Peyer's patch (tissue), 4 donors: ENCODE measurements around the gene ELOVL6. TPM values are rescaled to one million over a fixed set of nuclear protein-coding genes. Genes with fewer than 3 reads are reported as not detected.
A peak's percentile ranks its signal among the peaks of the same experiment; 100 is the strongest.
"Not testable (repeated sequence)": the region's sequence is repeated elsewhere in the genome, so short reads cannot be mapped to it uniquely, and the experiment has no call there.

Experiments used
- DNase-seq, 3 donors: peaks; one replicate each; pipeline ENCODE4 v3.0.0-alpha.2; 2017 to 2019
- H3K27ac ChIP-seq, 4 donors: fragments of 200-600 bp; sonication (generic); one replicate each; pipeline ENCODE4 v1.5.1; 2016 to 2019
- H3K27me3 ChIP-seq, 2 donors: fragments of 200-600 bp; sonication (generic); one replicate each; pipeline ENCODE4 v1.5.1; 2019
- H3K36me3 ChIP-seq, 3 donors: fragments of 200-600 bp; sonication (generic); one replicate each; pipeline ENCODE4 v1.5.1; 2016 to 2019
- H3K4me1 ChIP-seq, 4 donors: fragments of 200-600 bp; sonication (generic); one replicate each; pipeline ENCODE4 v1.5.1; 2016 to 2019
- H3K4me3 ChIP-seq, 4 donors: fragments of 200-600 bp; sonication (generic); 1 replicate in 3 of 4; 2 replicates in 1 of 4; pipeline ENCODE4 v1.5.1; 2016 to 2019; ENCODE audit warnings: mild to moderate bottlenecking in 1 of 4
- H3K9me3 ChIP-seq, 4 donors: fragments of 200-600 bp; sonication (generic); one replicate each; pipeline ENCODE4 v1.5.1; 2016 to 2019; ENCODE audit warnings: mild to moderate bottlenecking in 1 of 4
- CTCF ChIP-seq, 6 experiments: fragments of 450-650 bp in 4 of 6; fragments of 200-600 bp in 2 of 6; sonication (generic) in 1 of 6; IDR thresholded peaks; one replicate each; pipeline ENCODE4 v1.5.1; 2017 to 2019; ENCODE audit warnings: antibody characterized with exemption in 6 of 6, mild to moderate bottlenecking in 3 of 6, moderate library complexity in 1 of 6
- POLR2A ChIP-seq, 2 donors: fragments of 450-650 bp; IDR thresholded peaks; one replicate each; pipeline ENCODE4 v1.5.1; 2017; ENCODE audit warnings: antibody characterized with exemption in 2 of 2, mild to moderate bottlenecking in 2 of 2, moderate library complexity in 2 of 2
- total RNA-seq, 4 donors: library from RNA; depleted of rRNA; stranded (reverse); fragments of >200 nt; gene quantifications; one replicate each; pipeline ENCODE4 v1.1.0, GENCODE V29; 2016

Gene ELOVL6
- total RNA-seq, 4 donors from 2014 or later: 3.3 to 15.5 (median 12.6) TPM

GRCh38 chr4:110164251-110164650 is 34.2 kb downstream of the ELOVL6 start:
- TF ChIP-seq POLR2A (IDR thresholded peaks at IDR 0.05): no peak
- peaks cover 0 to 11% (median 0%) of the 10 kb centered on the region in 4 donors for H3K4me1 ChIP-seq
- H3K27me3 ChIP-seq: no peaks in the 10 kb centered on the region
- H3K9me3 ChIP-seq: no peaks in the 10 kb centered on the region
- DNase-seq: no peak
- no peak overlapping the region for H3K4me3 ChIP-seq
- H3K36me3 ChIP-seq: no peaks in the 10 kb centered on the region
- no peak overlapping the region for H3K27ac ChIP-seq

GRCh38 chr4:110163327-110164069 is 34.9 kb downstream of the ELOVL6 start:
- H3K9me3 ChIP-seq: no peaks in the 10 kb centered on the region
- no peak for DNase-seq
- H3K27ac ChIP-seq: peak overlapping the region in 1 of 4 donors; percentile 17

GRCh38 chr4:110160618-110161017 is 37.8 kb downstream of the ELOVL6 start:
- Histone ChIP-seq H3K9me3 (no peaks in the 10 kb centered on the region), H3K36me3 (no peaks in the 10 kb centered on the region), H3K27me3 (no peaks in the 10 kb centered on the region), H3K4me1 (peaks cover 0 to 11% (median 0%) of the 10 kb centered on the region in 4 donors), H3K4me3 (no peak overlapping the region), H3K27ac (no peak overlapping the region)
- TF ChIP-seq CTCF (IDR thresholded peaks at IDR 0.05): no peak
- no peak for TF ChIP-seq POLR2A (IDR thresholded peaks at IDR 0.05)
- DNase-seq: no peak

More at GRCh38 chr4:110163327-110164069, 34.9 kb downstream of the ELOVL6 start:
- no peak overlapping the region for H3K4me3 ChIP-seq
- TF ChIP-seq POLR2A (IDR thresholded peaks at IDR 0.05): no peak
- no peak for TF ChIP-seq CTCF (IDR thresholded peaks at IDR 0.05)
- peaks cover 0 to 11% (median 0%) of the 10 kb centered on the region in 4 donors for H3K4me1 ChIP-seq
- no peaks in the 10 kb centered on the region for H3K36me3 ChIP-seq
- no peaks in the 10 kb centered on the region for H3K27me3 ChIP-seq

GRCh38 chr4:110159541-110159940 is 38.9 kb downstream of the ELOVL6 start:
- Histone ChIP-seq H3K4me1 (peaks cover 0 to 3% (median 0%) of the 10 kb centered on the region in 4 donors), H3K36me3 (no peaks in the 10 kb centered on the region), H3K4me3 (no peak overlapping the region), H3K27ac (no peak overlapping the region), H3K27me3 (no peaks in the 10 kb centered on the region), H3K9me3 (no peaks in the 10 kb centered on the region)
- no peak for DNase-seq
- TF ChIP-seq POLR2A (IDR thresholded peaks at IDR 0.05) (no peak), CTCF (IDR thresholded peaks at IDR 0.05) (no peak)

GRCh38 chr4:110157580-110157979 is 40.8 kb downstream of the ELOVL6 start:
- no peak overlapping the region for H3K4me3 ChIP-seq
- no peak overlapping the region for H3K27ac ChIP-seq
- DNase-seq: no peak
- H3K9me3 ChIP-seq: no peaks in the 10 kb centered on the region
- H3K27me3 ChIP-seq: no peaks in the 10 kb centered on the region
- TF ChIP-seq CTCF (IDR thresholded peaks at IDR 0.05) (no peak), POLR2A (IDR thresholded peaks at IDR 0.05) (no peak)
- H3K36me3 ChIP-seq: no peaks in the 10 kb centered on the region
- H3K4me1 ChIP-seq: no peaks in the 10 kb centered on the region

GRCh38 chr4:110157166-110157565 is 41.2 kb downstream of the ELOVL6 start:
- H3K4me1 ChIP-seq, H3K27me3 ChIP-seq, H3K27ac ChIP-seq, H3K36me3 ChIP-seq, H3K4me3 ChIP-seq, H3K9me3 ChIP-seq, DNase-seq: not testable (repeated sequence)
